Cardiac muscle cell (in vitro differentiated cells and primary cell): Measurements from ENCODE around the gene SLC5A8. TPM values are rescaled to one million over a fixed set of nuclear protein-coding genes. Genes with fewer than 3 reads are reported as not detected.

ENCODE experiments used
- DNase-seq, 2 donors: peaks; one replicate each; pipeline versions ENCODE4 v3.0.0 to v3.0.0-alpha.2; 2010 to 2017; ENCODE audit warnings: low read depth in 1 of 2, low spot score in 1 of 2
- H3K27ac ChIP-seq: fragments of 200-600 bp; sonication (generic); 2 replicates; pipeline ENCODE4 v1.5.1; 2016
- H3K27me3 ChIP-seq: fragments of 200-600 bp; sonication (generic); 2 replicates; pipeline ENCODE4 v1.6.0; 2016; ENCODE audit warnings: control low read depth
- H3K36me3 ChIP-seq: fragments of 200-600 bp; sonication (generic); 2 replicates; pipeline ENCODE4 v1.5.1; 2016; ENCODE audit warnings: control low read depth
- H3K4me1 ChIP-seq: fragments of 200-600 bp; sonication (generic); 2 replicates; pipeline ENCODE4 v1.8.1; 2017; ENCODE audit warnings: low read depth, mild to moderate bottlenecking, mixed run types
- H3K4me3 ChIP-seq: fragments of 200-600 bp; sonication (generic); 2 replicates; pipeline ENCODE4 v1.5.1; 2016; ENCODE audit warnings: mild to moderate bottlenecking
- H3K9me3 ChIP-seq: fragments of 200-600 bp; sonication (generic); 2 replicates; pipeline ENCODE4 v1.5.1; 2017; ENCODE audit warnings: low read depth, mild to moderate bottlenecking, control low read depth
- CTCF ChIP-seq: IDR thresholded peaks from 2 replicates; pipeline ENCODE4 v1.5.1; 2012; ENCODE audit warnings: low read depth, mild to moderate bottlenecking, low read length
- polyA plus RNA-seq: library from polyadenylated mRNA; unstranded; fragments of >200 nt; fragmentation: Nextera tagmentation; extraction: Ambion mirVana; gene quantifications from 2 replicates; pipeline ENCODE4 v1.2.1, GENCODE V29; 2016
- total RNA-seq: library from RNA; depleted of rRNA; stranded (reverse); fragments of >200 nt; gene quantifications from 2 replicates; pipeline ENCODE4 v1.2.3, GENCODE V29; 2016

Gene SLC5A8
- total and polyA plus RNA-seq, 2 experiments from 2014 or later, result not detected

- no peaks in the 10 kb centered on the region for H3K9me3 ChIP-seq
- TF ChIP-seq CTCF, result no peak
- H3K4me1 ChIP-seq, result no peaks in the 10 kb centered on the region
- no peak overlapping the region for H3K4me3 ChIP-seq
- H3K36me3 ChIP-seq, result no peaks in the 10 kb centered on the region
- no peak for DNase-seq
- H3K27ac ChIP-seq, result no peak overlapping the region
- H3K27me3 ChIP-seq, result no peaks in the 10 kb centered on the region
Observed at GRCh38 chr12:101107032-101107763, 102.8 kb downstream of the SLC5A8 start.

Other genes with a start within 250 kb of the SLC5A8 start
- 2.9 and 3.7 TPM in 2 replicates for gene UTP20, start 69.9 kb upstream of the SLC5A8 start, total RNA-seq
- 2.1 and 2.2 TPM in 2 replicates for gene UTP20, start 69.9 kb upstream of the SLC5A8 start, polyA plus RNA-seq
- 52.0 and 75.6 TPM in 2 replicates for gene ARL1, start 197.5 kb upstream of the SLC5A8 start, total RNA-seq
- gene ARL1, start 197.5 kb upstream of the SLC5A8 start, polyA plus RNA-seq, result 68.0 and 80.9 TPM in 2 replicates